ENCODE results near the gene NTRK2. TPM values are rescaled to one million over a fixed set of nuclear protein-coding genes. Genes with fewer than 3 reads are reported as not detected.

Gene NTRK2
- polyA plus RNA-seq, 5 donors, result 0.81 to 2.7 (median 1.6) TPM

GRCh38 chr9:84780385-84780784 is 110.9 kb downstream of the NTRK2 start:
- DNase-seq, result no peak

GRCh38 chr9:84781458-84781857 is 111.9 kb downstream of the NTRK2 start:
- DNase-seq, result no peak

- no peak for DNase-seq
Observed at GRCh38 chr9:84781931-84782866, 112.7 kb downstream of the NTRK2 start.

- DNase-seq, result no peak
Observed at GRCh38 chr9:84785792-84786547, 116.4 kb downstream of the NTRK2 start.

GRCh38 chr9:84788803-84789462 is 119.4 kb downstream of the NTRK2 start:
- no peak for DNase-seq

GRCh38 chr9:84789463-84789830 is 119.9 kb downstream of the NTRK2 start:
- DNase-seq, result no peak

GRCh38 chr9:84791643-84792042 is 122.1 kb downstream of the NTRK2 start:
- no peak for DNase-seq

GRCh38 chr9:84793251-84793650 is 123.7 kb downstream of the NTRK2 start:
- DNase-seq, result no peak

- DNase-seq, result no peak
Observed at GRCh38 chr9:84794981-84795637, 125.6 kb downstream of the NTRK2 start.

- DNase-seq, result no peak
Observed at GRCh38 chr9:84796404-84796803, 126.9 kb downstream of the NTRK2 start.

- DNase-seq, result no peak
Observed at GRCh38 chr9:84799251-84799650, 129.7 kb downstream of the NTRK2 start.

- no peak for DNase-seq
Observed at GRCh38 chr9:84804951-84805694, 135.6 kb downstream of the NTRK2 start.

GRCh38 chr9:84807431-84807830 is 137.9 kb downstream of the NTRK2 start:
- DNase-seq, result no peak

GRCh38 chr9:84807870-84808390 is 138.4 kb downstream of the NTRK2 start:
- no peak for DNase-seq

GRCh38 chr9:84808416-84808815 is 138.9 kb downstream of the NTRK2 start:
- DNase-seq, result no peak

- DNase-seq, result no peak
Observed at GRCh38 chr9:84811072-84811750, 141.7 kb downstream of the NTRK2 start.

- DNase-seq, result no peak
Observed at GRCh38 chr9:84811751-84812074, 142.2 kb downstream of the NTRK2 start.

- DNase-seq, result no peak
Observed at GRCh38 chr9:84812355-84812754, 142.8 kb downstream of the NTRK2 start.

- no peak for DNase-seq
Observed at GRCh38 chr9:84812847-84813246, 143.3 kb downstream of the NTRK2 start.

GRCh38 chr9:84815554-84815953 is 146.0 kb downstream of the NTRK2 start:
- DNase-seq, result no peak

Data from right lung (tissue), 5 donors.